ENCODE results near the gene ACTMAP. TPM values are rescaled to one million over a fixed set of nuclear protein-coding genes. Genes with fewer than 3 reads are reported as not detected.

The ACTMAP gene
- total and polyA plus RNA-seq, 2 of the 8 experiments (the other 6 are each of a cell fraction or from before 2014, with no cell fraction given), result 24.1 to 26.5 TPM

DNA sequence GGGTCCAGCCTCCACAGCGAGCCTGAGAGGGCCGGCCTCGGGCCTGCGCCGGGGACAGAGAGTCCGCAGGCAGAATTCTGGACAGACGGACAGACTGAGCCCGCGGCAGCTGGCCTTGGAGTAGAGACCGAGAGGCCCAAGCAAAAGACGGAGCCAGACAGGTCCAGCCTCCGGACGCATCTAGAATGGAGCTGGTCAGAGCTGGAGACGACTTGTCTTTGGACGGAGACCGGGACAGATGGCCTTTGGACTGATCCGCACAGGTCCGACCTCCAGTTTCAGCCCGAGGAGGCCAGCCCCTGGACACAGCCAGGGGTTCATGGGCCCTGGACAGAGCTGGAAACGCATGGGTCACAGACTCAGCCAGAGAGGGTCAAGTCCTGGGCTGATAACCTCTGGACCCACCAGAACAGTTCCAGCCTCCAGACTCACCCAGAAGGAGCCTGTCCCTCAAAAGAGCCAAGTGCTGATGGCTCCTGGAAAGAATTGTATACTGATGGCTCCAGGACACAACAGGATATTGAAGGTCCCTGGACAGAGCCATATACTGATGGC lies 32.9 kb downstream of the ACTMAP start:
- FAIRE-seq (no peak), DNase-seq (ENCODE audit: low read depth in 1 of 2, low spot score in 2 of 2) (no peak)
- Histone ChIP-seq H3K79me1 (ENCODE audit: low read depth, low read length) (peaks cover 10% of the 10 kb centered on the region), H3K36me3 (ENCODE audit: control insufficient read depth in 2 of 4, insufficient read depth in 4 of 4, low read length in 3 of 4) (peaks cover 0 to 9% (median 3%) of the 10 kb centered on the region in 4 experiments; a peak in 4 of 8 replicates), H2BK20ac (ENCODE audit: low read length) (no peak overlapping the region), H4K91ac (replicated peaks; ENCODE audit: insufficient read length, low read length) (no peak overlapping the region), H2BK15ac (ENCODE audit: low read length) (0 out of 2 replicates have a peak overlapping the region, but pooled peaks have one; percentile 61), H3K4me3 (ENCODE audit: extremely low read depth in 1 of 4, insufficient read depth in 2 of 4, low read depth in 3 of 4, low read length in 4 of 4) (peak overlapping the region; percentile 72 to 94 (median 90)), H2BK12ac (ENCODE audit: low read depth, low read length) (peak overlapping the region; percentile 94), H3K4me1 (replicated peaks in 1 of 4; ENCODE audit: control insufficient read depth in 3 of 4, insufficient read depth in 4 of 4, low read length in 3 of 4) (peaks cover 0 to 25% (median 8%) of the 10 kb centered on the region in 4 experiments; a peak in 6 of 7 replicates), H3K18ac (ENCODE audit: extremely low read depth, low read length) (peak overlapping the region; percentile 48; the same call in 1 of the 2 replicates), H3K56ac (replicated peaks; ENCODE audit: insufficient read length, low read depth, low read length) (peak overlapping the region; percentile 52), H3K27ac (ENCODE audit: low read depth, low read length) (peak overlapping the region; percentile 74), H3K4me2 (ENCODE audit: insufficient read depth in 1 of 2, low read depth in 2 of 2, low read length in 2 of 2) (peak overlapping the region; percentile 96 to 100), H2AK5ac (ENCODE audit: low read depth, low read length) (peak overlapping the region; percentile 76), H3K23ac (ENCODE audit: insufficient read length) (no peak overlapping the region), H3K9ac (replicated peaks in 1 of 4; ENCODE audit: extremely low read depth in 1 of 4, low read depth in 3 of 4, low read length in 3 of 4) (peak overlapping the region; percentile 82 to 90 (median 87)), H3K23me2 (ENCODE audit: low read depth, low read length) (peaks cover 23% of the 10 kb centered on the region), H2BK120ac (replicated peaks; ENCODE audit: low read depth, low read length) (no peak overlapping the region), H3K79me2 (ENCODE audit: control insufficient read depth in 1 of 2, insufficient read depth in 2 of 2, low read length in 2 of 2) (peaks cover 0 to 35% of the 10 kb centered on the region in 2 experiments; a peak in 2 of 4 replicates), H3K14ac (ENCODE audit: insufficient read length) (no peak overlapping the region), H3K27me3 (replicated peaks in 1 of 4; ENCODE audit: control insufficient read depth in 3 of 4, extremely low read depth in 1 of 4, insufficient read depth in 3 of 4, low read length in 3 of 4) (no peaks in the 10 kb centered on the region), H4K5ac (ENCODE audit: insufficient read length, low read depth, low read length) (no peak overlapping the region), H4K20me1 (replicated peaks in 1 of 2; ENCODE audit: control insufficient read depth in 1 of 2, insufficient read depth in 2 of 2, low read length in 2 of 2) (no peaks in the 10 kb centered on the region), H2BK5ac (ENCODE audit: low read depth, low read length) (peak overlapping the region; percentile 84), H2AFZ (ENCODE audit: low read length) (no peak overlapping the region), H4K8ac (ENCODE audit: extremely low read depth, insufficient read depth, low read length) (peak overlapping the region; percentile 88), H3K9me3 (ENCODE audit: insufficient read depth in 2 of 2, low read depth in 1 of 2, low read length in 1 of 2) (no peaks in the 10 kb centered on the region), H3K4ac (replicated peaks; ENCODE audit: insufficient read length, low read depth, low read length) (no peak overlapping the region)
- WGBS, 2 experiments (ENCODE audit: extremely low coverage in 1 of 2, insufficient coverage in 1 of 2, insufficient read length in 1 of 2, insufficient replicate concordance in 2 of 2, low coverage in 1 of 2, low lambda C conversion rate in 2 of 2, missing lambda C conversion rate in 1 of 2), result 8% methylated on average over 16 of the region's 20 CpGs; no CpG with 5 or more reads in 1 of the 2 experiments
- ChIA-PET POLR2A (ENCODE audit: partially characterized antibody) (interaction anchor here (0.7 to 2.4 kb wide), 14 partner anchors 13 to 547 kb away, joined by 3 to 28 read pairs (median 7); partner anchors contain the start of genes ACTMAP, EGLN2, HNRNPUL1 and NUMBL), CTCF (ENCODE audit: partially characterized antibody) (interaction anchor here (1.0 to 1.6 kb wide), 7 partner anchors 15 to 177 kb away, joined by 3 to 4 read pairs (median 3); partner anchors contain the start of gene NUMBL)
- 0 out of 4 replicates have a peak, but pooled peaks of 1 of the 2 experiments have one; percentile 12 for TF ChIP-seq SIN3A (conservative IDR thresholded peaks at IDR 0.05 in 1 of 2, IDR thresholded peaks at IDR 0.05 in 1 of 2; ENCODE audit: low read depth in 1 of 2, low read length in 2 of 2)
- TF ChIP-seq SAP30 (IDR thresholded peaks at IDR 0.05; ENCODE audit: insufficient read depth, insufficient replicate concordance, low read length), result no peak
- peak; percentile 21 for TF ChIP-seq ASH2L (IDR thresholded peaks at IDR 0.05; ENCODE audit: low read length)

Measured in H1 (cell line).